Tibial nerve (tissue), 4 donors: ENCODE data around the gene KIAA1191.

ENCODE experiments used
- EP300 ChIP-seq, 2 donors: sonication (generic); formaldehyde crosslinking; IDR thresholded peaks; one replicate each; pipeline ENCODE4 v1.6.1; 2017; ENCODE audit warnings: antibody characterized with exemption in 2 of 2, mild to moderate bottlenecking in 1 of 2
- POLR2A ChIP-seq, 2 donors: fragments of 450-650 bp; IDR thresholded peaks; one replicate each; pipeline ENCODE4 v1.6.1; 2017; ENCODE audit warnings: antibody characterized with exemption in 2 of 2, mild to moderate bottlenecking in 2 of 2, moderate library complexity in 2 of 2
- TF ChIP-seq, protein P1 (sequence below), 5 experiments: fragments of 200-600 bp in 3 of 5; fragments of 450-650 bp in 2 of 5; sonication (generic) in 3 of 5; IDR thresholded peaks; one replicate each; pipeline ENCODE4 v1.5.1; 2016 to 2019; ENCODE audit warnings: antibody characterized with exemption in 5 of 5, mild to moderate bottlenecking in 3 of 5, moderate library complexity in 2 of 5

DNA sequence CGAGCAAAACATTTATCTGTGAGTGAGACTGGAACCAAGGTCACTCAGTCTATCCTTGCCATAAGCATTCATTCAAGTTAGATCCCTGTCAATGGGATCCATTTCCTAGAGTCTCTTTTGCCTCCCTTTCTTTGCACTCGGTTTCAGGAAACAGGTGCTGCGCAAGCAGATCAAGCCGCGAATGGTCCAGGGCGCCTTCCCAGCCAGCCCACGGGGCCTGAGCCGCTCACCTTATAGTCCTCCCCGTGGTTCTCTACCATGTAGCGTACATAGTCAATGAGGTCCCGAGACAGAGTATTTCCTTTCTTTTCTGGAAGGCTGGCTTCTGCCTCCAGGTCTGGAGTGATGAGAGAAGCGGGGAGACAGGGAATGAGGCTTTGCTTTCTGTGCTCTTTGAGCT is 23.4 kb upstream of the KIAA1191 start:
- TF ChIP-seq, protein P1, sequence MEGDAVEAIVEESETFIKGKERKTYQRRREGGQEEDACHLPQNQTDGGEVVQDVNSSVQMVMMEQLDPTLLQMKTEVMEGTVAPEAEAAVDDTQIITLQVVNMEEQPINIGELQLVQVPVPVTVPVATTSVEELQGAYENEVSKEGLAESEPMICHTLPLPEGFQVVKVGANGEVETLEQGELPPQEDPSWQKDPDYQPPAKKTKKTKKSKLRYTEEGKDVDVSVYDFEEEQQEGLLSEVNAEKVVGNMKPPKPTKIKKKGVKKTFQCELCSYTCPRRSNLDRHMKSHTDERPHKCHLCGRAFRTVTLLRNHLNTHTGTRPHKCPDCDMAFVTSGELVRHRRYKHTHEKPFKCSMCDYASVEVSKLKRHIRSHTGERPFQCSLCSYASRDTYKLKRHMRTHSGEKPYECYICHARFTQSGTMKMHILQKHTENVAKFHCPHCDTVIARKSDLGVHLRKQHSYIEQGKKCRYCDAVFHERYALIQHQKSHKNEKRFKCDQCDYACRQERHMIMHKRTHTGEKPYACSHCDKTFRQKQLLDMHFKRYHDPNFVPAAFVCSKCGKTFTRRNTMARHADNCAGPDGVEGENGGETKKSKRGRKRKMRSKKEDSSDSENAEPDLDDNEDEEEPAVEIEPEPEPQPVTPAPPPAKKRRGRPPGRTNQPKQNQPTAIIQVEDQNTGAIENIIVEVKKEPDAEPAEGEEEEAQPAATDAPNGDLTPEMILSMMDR (IDR thresholded peaks at IDR 0.05), result no peak
- no peak for TF ChIP-seq POLR2A (IDR thresholded peaks at IDR 0.05)
- no peak for TF ChIP-seq EP300 (IDR thresholded peaks at IDR 0.05)
